Upper lobe of right lung (tissue), 1 donor: ENCODE data around the gene NEDD4. TPM values are rescaled to one million over a fixed set of nuclear protein-coding genes. Genes with fewer than 3 reads are reported as not detected.

Source experiments
- ATAC-seq: fragments of 200-7000 bp; cut with Tn5 transposase; one replicate; pipeline ENCODE4 v1.9.1; 2020; ENCODE audit warnings: mild to moderate bottlenecking, moderate library complexity
- DNase-seq: peaks from one replicate; pipeline ENCODE4 v3.0.0-alpha.2; 2020
- H3K27ac ChIP-seq: fragments of 200-600 bp; one replicate; pipeline ENCODE4 v1.8.0; 2022
- H3K27me3 ChIP-seq: fragments of 200-600 bp; one replicate; pipeline ENCODE4 v1.8.0; 2022; ENCODE audit warnings: mild to moderate bottlenecking
- H3K36me3 ChIP-seq: fragments of 200-600 bp; one replicate; pipeline ENCODE4 v1.8.0; 2022
- H3K4me1 ChIP-seq: fragments of 200-600 bp; one replicate; pipeline ENCODE4 v1.8.0; 2022
- H3K4me3 ChIP-seq: fragments of 200-600 bp; one replicate; pipeline ENCODE4 v1.8.0; 2022; ENCODE audit warnings: mild to moderate bottlenecking
- H3K9me3 ChIP-seq: fragments of 200-600 bp; one replicate; pipeline ENCODE4 v1.8.0; 2022
- CTCF ChIP-seq: fragments of 200-600 bp; IDR thresholded peaks from one replicate; pipeline ENCODE4 v1.8.0; 2022; ENCODE audit warnings: antibody characterized with exemption
- intact Hi-C: fragments of 100-400 bp; cut with DNase I; formaldehyde crosslinking; loops from one replicate; pipeline ENCODE4 v1.11.0; 2022
- total RNA-seq: library from RNA; stranded (reverse); fragmentation: NEBNext Ultra II Directional; extraction: Animal tissue kit (Norgen Biotek cat#: 25700); gene quantifications from one replicate; pipeline ENCODE4 v1.2.1, GENCODE V29; 2021
- donor health status: DM: no; HTN: yes; CAD: no; lungs with severe emphysema.

NEDD4 gene
- total RNA-seq, 1 donor from 2014 or later = 18.4 TPM

GRCh38 chr15:55909036-55909811, 84.2 kb downstream of the NEDD4 start:
- no peak for DNase-seq
- Histone ChIP-seq H3K36me3 (no peaks in the 10 kb centered on the region), H3K27me3 (no peaks in the 10 kb centered on the region), H3K27ac (no peak overlapping the region), H3K4me1 (no peaks in the 10 kb centered on the region), H3K4me3 (no peak overlapping the region), H3K9me3 (no peaks in the 10 kb centered on the region)
- no peak for ATAC-seq
- intact Hi-C loops = no loop called here
- no peak for TF ChIP-seq CTCF

- DNase-seq (no peak), ATAC-seq (no peak)
- no peak overlapping the region for H3K27ac ChIP-seq
- no peak for TF ChIP-seq CTCF
- no peaks in the 10 kb centered on the region for H3K36me3 ChIP-seq
- H3K27me3 ChIP-seq = no peaks in the 10 kb centered on the region
- intact Hi-C loops = no loop called here
- no peaks in the 10 kb centered on the region for H3K4me1 ChIP-seq
- H3K9me3 ChIP-seq = no peaks in the 10 kb centered on the region
- H3K4me3 ChIP-seq = no peak overlapping the region
These were observed 85.6 kb downstream of the NEDD4 start for GRCh38 chr15:55907797-55908196.

GRCh38 chr15:55902981-55903380, 90.4 kb downstream of the NEDD4 start:
- no peak for DNase-seq
- intact Hi-C loops = no loop called here
- Histone ChIP-seq H3K4me3 (no peak overlapping the region), H3K27me3 (no peaks in the 10 kb centered on the region), H3K9me3 (no peaks in the 10 kb centered on the region), H3K4me1 (no peaks in the 10 kb centered on the region), H3K27ac (no peak overlapping the region), H3K36me3 (no peaks in the 10 kb centered on the region)
- no peak for TF ChIP-seq CTCF
- no peak for ATAC-seq

- H3K9me3 ChIP-seq = no peaks in the 10 kb centered on the region
- DNase-seq = no peak
- H3K27ac ChIP-seq = no peak overlapping the region
- no peaks in the 10 kb centered on the region for H3K27me3 ChIP-seq
- no peak for ATAC-seq
- H3K4me3 ChIP-seq = no peak overlapping the region
- no peaks in the 10 kb centered on the region for H3K36me3 ChIP-seq
- no peaks in the 10 kb centered on the region for H3K4me1 ChIP-seq
- intact Hi-C loops = no loop called here
- TF ChIP-seq CTCF = no peak
These were observed 93.4 kb downstream of the NEDD4 start for GRCh38 chr15:55900019-55900418.

- no peak for DNase-seq
- H3K4me3 ChIP-seq = no peak overlapping the region
- no peak for TF ChIP-seq CTCF
- no peaks in the 10 kb centered on the region for H3K9me3 ChIP-seq
- intact Hi-C loops = no loop called here
- H3K27me3 ChIP-seq = no peaks in the 10 kb centered on the region
- no peak for ATAC-seq
- H3K36me3 ChIP-seq = no peaks in the 10 kb centered on the region
- H3K27ac ChIP-seq = no peak overlapping the region
- no peaks in the 10 kb centered on the region for H3K4me1 ChIP-seq
These were observed 93.9 kb downstream of the NEDD4 start for GRCh38 chr15:55899537-55899936.
